GM23338 (cell line): ENCODE results near the gene TSHZ2. TPM values are rescaled to one million over a fixed set of nuclear protein-coding genes. Genes with fewer than 3 reads are reported as not detected.

ENCODE experiments used
- ATAC-seq: fragments of 200-7000 bp; cut with Tn5 transposase; 3 replicates; pipeline ENCODE4 v1.9.1; 2020
- DNase-seq: peaks from one replicate; pipeline ENCODE4 v3.0.0-alpha.2; 2015; ENCODE audit warnings: low spot score
- H2AFZ ChIP-seq: fragments of 200-600 bp; sonication (generic); 2 replicates; pipeline ENCODE4 v1.8.0; 2016; ENCODE audit warnings: antibody characterized with exemption, mild to moderate bottlenecking, moderate library complexity
- H3F3A ChIP-seq: fragments of 200-600 bp; sonication (generic); replicated peaks from 2 replicates; pipeline ENCODE4 v1.8.0; 2017; ENCODE audit warnings: antibody characterized with exemption, mixed run types, low read depth
- H3K27ac ChIP-seq: fragments of 200-600 bp; sonication (generic); 2 replicates; pipeline ENCODE4 v1.6.1; 2016; ENCODE audit warnings: low read depth
- H3K27me3 ChIP-seq: fragments of 200-600 bp; sonication (generic); 2 replicates; pipeline ENCODE4 v1.8.0; 2016; ENCODE audit warnings: mild to moderate bottlenecking, mixed run types, moderate library complexity; ENCODE audit not compliant: insufficient read depth
- H3K36me3 ChIP-seq: fragments of 200-600 bp; sonication (generic); 2 replicates; pipeline ENCODE4 v1.8.0; 2016; ENCODE audit warnings: mild to moderate bottlenecking; ENCODE audit not compliant: insufficient read depth
- H3K4me1 ChIP-seq: fragments of 200-600 bp; sonication (generic); 2 replicates; pipeline ENCODE4 v1.8.0; 2016; ENCODE audit warnings: mild to moderate bottlenecking, moderate library complexity; ENCODE audit not compliant: insufficient read depth
- H3K4me2 ChIP-seq: fragments of 200-600 bp; sonication (generic); 2 replicates; pipeline ENCODE4 v1.7.1; 2017; ENCODE audit warnings: mixed run types
- H3K4me3 ChIP-seq: fragments of 200-600 bp; sonication (generic); 2 replicates; pipeline ENCODE4 v1.6.1; 2016; ENCODE audit warnings: mixed run types
- H3K79me2 ChIP-seq: fragments of 200-600 bp; sonication (generic); replicated peaks from 2 replicates; pipeline ENCODE4 v1.8.0; 2017; ENCODE audit warnings: mild to moderate bottlenecking; ENCODE audit not compliant: insufficient read depth
- H3K9me2 ChIP-seq: fragments of 200-600 bp; sonication (generic); 2 replicates; pipeline ENCODE4 v1.8.0; 2017; ENCODE audit not compliant: insufficient read depth
- H4K20me1 ChIP-seq: fragments of 200-600 bp; sonication (generic); replicated peaks from 2 replicates; pipeline ENCODE4 v1.8.0; 2017; ENCODE audit warnings: mild to moderate bottlenecking; ENCODE audit not compliant: insufficient read depth
- H3K27ac Mint-ChIP-seq: 2 replicates; pipeline ENCODE4 v1.8.0; 2020; ENCODE audit warnings: inconsistent platforms, mild to moderate bottlenecking, moderate library complexity, mixed read lengths
- H3K27me3 Mint-ChIP-seq: 3 replicates; pipeline ENCODE4 v1.8.0; 2022; ENCODE audit warnings: low read depth, mild to moderate bottlenecking, moderate library complexity, mixed read lengths, inconsistent platforms; ENCODE audit not compliant: insufficient read depth, poor library complexity
- H3K36me3 Mint-ChIP-seq: 3 replicates; pipeline ENCODE4 v1.8.0; 2021; ENCODE audit warnings: low read depth, mild to moderate bottlenecking, inconsistent platforms, moderate library complexity, mixed read lengths
- H3K4me1 Mint-ChIP-seq: 3 replicates; pipeline ENCODE4 v1.8.0; 2020; ENCODE audit warnings: mild to moderate bottlenecking, inconsistent platforms, mixed read lengths
- H3K4me3 Mint-ChIP-seq: 3 replicates; pipeline ENCODE4 v1.8.0; 2021; ENCODE audit warnings: moderate library complexity, mild to moderate bottlenecking, inconsistent platforms, mixed read lengths
- H3K9me3 Mint-ChIP-seq: 3 replicates; pipeline ENCODE4 v1.8.0; 2020; ENCODE audit warnings: moderate library complexity, mild to moderate bottlenecking, inconsistent platforms, mixed read lengths
- JUNB ChIP-seq: IDR thresholded peaks from one replicate; pipeline ENCODE4 v1.6.1; 2016; ENCODE audit warnings: antibody characterized with exemption; ENCODE audit not compliant: unreplicated experiment
- POLR2AphosphoS5 ChIP-seq: IDR thresholded peaks from 2 replicates; pipeline ENCODE4 v1.6.1; 2016; ENCODE audit warnings: antibody characterized with exemption, low read depth
- STAT1 ChIP-seq: IDR thresholded peaks from one replicate; pipeline ENCODE4 v1.6.1; 2016; ENCODE audit warnings: antibody characterized with exemption; ENCODE audit not compliant: unreplicated experiment
- ZNF114 ChIP-seq: fragments of 250-450 bp; sonication (Bioruptor Pico); IDR thresholded peaks from 2 replicates; pipeline ENCODE4 v1.5.0; 2020; ENCODE audit warnings: mild to moderate bottlenecking, moderate library complexity
- polyA plus RNA-seq: library from polyadenylated mRNA; unstranded; fragments of >200 nt; fragmentation: Nextera tagmentation; extraction: Ambion mirVana; gene quantifications from 2 replicates; pipeline ENCODE4 v1.2.1, GENCODE V29; 2016
- total RNA-seq: library from RNA; depleted of rRNA; stranded (reverse); fragments of >200 nt; shearing (Covaris generic); gene quantifications from 2 replicates; pipeline ENCODE4 v1.2.3, GENCODE V29; 2014
- TF ChIP-seq, protein P1 (sequence below): IDR thresholded peaks from one replicate; pipeline ENCODE4 v1.6.1; 2018; ENCODE audit warnings: antibody characterized with exemption; ENCODE audit not compliant: unreplicated experiment
- TF ChIP-seq, protein P2 (sequence below), 2 experiments: fragments of 200-600 bp in 1 of 2; sonication (generic) in 1 of 2; conservative IDR thresholded peaks; 2 replicates each; pipeline versions ENCODE4 v1.5.1 to v1.6.1; 2016 to 2017; ENCODE audit warnings: antibody characterized with exemption in 2 of 2, low read depth in 2 of 2, mild to moderate bottlenecking in 2 of 2, moderate library complexity in 1 of 2
- TF ChIP-seq, protein P3 (sequence below): fragments of 250-450 bp; sonication (Bioruptor Pico); IDR thresholded peaks from 2 replicates; pipeline ENCODE4 v1.5.0; 2020; ENCODE audit warnings: mild to moderate bottlenecking, moderate library complexity
- TF ChIP-seq, protein P4 (sequence below): IDR thresholded peaks from 2 replicates; pipeline ENCODE4 v1.6.1; 2016; ENCODE audit warnings: antibody characterized with exemption

TSHZ2 gene
- total and polyA plus RNA-seq, 2 experiments from 2014 or later = 0.49 to 1.3 TPM

DNA sequence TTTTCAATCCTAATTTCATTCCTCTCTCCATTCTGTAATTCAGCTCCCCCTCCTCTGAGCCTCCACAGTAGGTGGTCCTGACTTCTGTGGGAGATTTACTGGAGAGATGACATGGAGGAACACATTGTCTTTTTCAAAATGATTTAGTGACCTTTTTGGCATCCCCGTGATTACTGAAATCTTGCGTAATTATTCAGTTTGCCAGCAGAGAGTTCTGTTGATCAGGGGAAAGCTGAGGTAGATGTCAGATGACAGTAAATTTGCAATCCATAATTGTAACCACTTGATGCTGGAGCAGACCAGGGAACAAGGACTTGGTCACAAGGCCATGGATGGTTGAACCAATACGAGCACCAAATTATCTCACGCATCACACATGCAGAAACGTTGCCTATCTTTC, 302.2 kb downstream of the TSHZ2 start:
- Histone ChIP-seq H3K4me1 (no peaks in the 10 kb centered on the region), H3K4me3 (no peak overlapping the region), H3K27ac (no peak overlapping the region), H3K4me2 (no peak overlapping the region), H4K20me1 (no peaks in the 10 kb centered on the region), H3F3A (no peaks in the 10 kb centered on the region), H3K36me3 (no peaks in the 10 kb centered on the region), H3K27me3 (no peaks in the 10 kb centered on the region), H3K79me2 (no peaks in the 10 kb centered on the region), H2AFZ (no peak overlapping the region), H3K9me2 (peaks cover 5% of the 10 kb centered on the region; the same call in 1 of the 2 replicates)
- Mint-ChIP-seq H3K27ac (no peak overlapping the region), H3K27me3 (no peaks in the 10 kb centered on the region), H3K36me3 (no peaks in the 10 kb centered on the region), H3K4me1 (no peaks in the 10 kb centered on the region), H3K4me3 (no peak overlapping the region), H3K9me3 (no peaks in the 10 kb centered on the region; the same call in 2 of the 3 replicates)
- TF ChIP-seq JUNB (no peak), ZNF114 (CRISPR knock-in tag) (no peak), POLR2AphosphoS5 (no peak)
- no peak for DNase-seq
- ATAC-seq = no peak

DNA sequence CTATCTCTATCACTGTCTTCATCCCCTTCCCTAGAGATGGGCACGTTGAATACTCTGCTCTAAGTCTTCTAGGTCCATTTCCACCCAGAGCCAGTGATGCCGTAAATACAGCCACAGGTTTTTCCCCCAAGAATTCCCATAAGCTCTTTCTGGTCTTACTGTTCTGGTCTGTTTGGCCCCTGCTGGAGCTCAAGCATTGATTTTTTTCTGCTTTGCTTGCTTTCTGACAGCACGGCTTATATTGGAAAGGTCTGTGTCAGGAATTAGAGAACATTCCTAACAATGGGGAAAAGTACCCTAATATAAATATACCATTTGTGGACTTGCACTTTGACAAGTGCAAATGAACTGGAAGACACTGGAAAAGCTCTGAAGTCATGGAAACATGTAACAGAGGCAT, 302.6 kb downstream of the TSHZ2 start:
- Histone ChIP-seq H3K27ac (no peak overlapping the region), H3K27me3 (no peaks in the 10 kb centered on the region), H2AFZ (no peak overlapping the region), H3K79me2 (no peaks in the 10 kb centered on the region), H3K4me3 (no peak overlapping the region), H3K4me1 (no peaks in the 10 kb centered on the region), H3K4me2 (no peak overlapping the region), H4K20me1 (no peaks in the 10 kb centered on the region), H3F3A (no peaks in the 10 kb centered on the region), H3K9me2 (peaks cover 5% of the 10 kb centered on the region; the same call in 1 of the 2 replicates), H3K36me3 (no peaks in the 10 kb centered on the region)
- Mint-ChIP-seq H3K36me3 (no peaks in the 10 kb centered on the region), H3K4me3 (no peak overlapping the region), H3K27me3 (peaks cover 1% of the 10 kb centered on the region), H3K27ac (no peak overlapping the region), H3K9me3 (no peaks in the 10 kb centered on the region; the same call in 2 of the 3 replicates), H3K4me1 (no peaks in the 10 kb centered on the region)
- TF ChIP-seq STAT1 (no peak), POLR2AphosphoS5 (no peak), JUNB (no peak)
- TF ChIP-seq, protein P1, sequence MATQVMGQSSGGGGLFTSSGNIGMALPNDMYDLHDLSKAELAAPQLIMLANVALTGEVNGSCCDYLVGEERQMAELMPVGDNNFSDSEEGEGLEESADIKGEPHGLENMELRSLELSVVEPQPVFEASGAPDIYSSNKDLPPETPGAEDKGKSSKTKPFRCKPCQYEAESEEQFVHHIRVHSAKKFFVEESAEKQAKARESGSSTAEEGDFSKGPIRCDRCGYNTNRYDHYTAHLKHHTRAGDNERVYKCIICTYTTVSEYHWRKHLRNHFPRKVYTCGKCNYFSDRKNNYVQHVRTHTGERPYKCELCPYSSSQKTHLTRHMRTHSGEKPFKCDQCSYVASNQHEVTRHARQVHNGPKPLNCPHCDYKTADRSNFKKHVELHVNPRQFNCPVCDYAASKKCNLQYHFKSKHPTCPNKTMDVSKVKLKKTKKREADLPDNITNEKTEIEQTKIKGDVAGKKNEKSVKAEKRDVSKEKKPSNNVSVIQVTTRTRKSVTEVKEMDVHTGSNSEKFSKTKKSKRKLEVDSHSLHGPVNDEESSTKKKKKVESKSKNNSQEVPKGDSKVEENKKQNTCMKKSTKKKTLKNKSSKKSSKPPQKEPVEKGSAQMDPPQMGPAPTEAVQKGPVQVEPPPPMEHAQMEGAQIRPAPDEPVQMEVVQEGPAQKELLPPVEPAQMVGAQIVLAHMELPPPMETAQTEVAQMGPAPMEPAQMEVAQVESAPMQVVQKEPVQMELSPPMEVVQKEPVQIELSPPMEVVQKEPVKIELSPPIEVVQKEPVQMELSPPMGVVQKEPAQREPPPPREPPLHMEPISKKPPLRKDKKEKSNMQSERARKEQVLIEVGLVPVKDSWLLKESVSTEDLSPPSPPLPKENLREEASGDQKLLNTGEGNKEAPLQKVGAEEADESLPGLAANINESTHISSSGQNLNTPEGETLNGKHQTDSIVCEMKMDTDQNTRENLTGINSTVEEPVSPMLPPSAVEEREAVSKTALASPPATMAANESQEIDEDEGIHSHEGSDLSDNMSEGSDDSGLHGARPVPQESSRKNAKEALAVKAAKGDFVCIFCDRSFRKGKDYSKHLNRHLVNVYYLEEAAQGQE = no peak
- TF ChIP-seq, protein P2, sequence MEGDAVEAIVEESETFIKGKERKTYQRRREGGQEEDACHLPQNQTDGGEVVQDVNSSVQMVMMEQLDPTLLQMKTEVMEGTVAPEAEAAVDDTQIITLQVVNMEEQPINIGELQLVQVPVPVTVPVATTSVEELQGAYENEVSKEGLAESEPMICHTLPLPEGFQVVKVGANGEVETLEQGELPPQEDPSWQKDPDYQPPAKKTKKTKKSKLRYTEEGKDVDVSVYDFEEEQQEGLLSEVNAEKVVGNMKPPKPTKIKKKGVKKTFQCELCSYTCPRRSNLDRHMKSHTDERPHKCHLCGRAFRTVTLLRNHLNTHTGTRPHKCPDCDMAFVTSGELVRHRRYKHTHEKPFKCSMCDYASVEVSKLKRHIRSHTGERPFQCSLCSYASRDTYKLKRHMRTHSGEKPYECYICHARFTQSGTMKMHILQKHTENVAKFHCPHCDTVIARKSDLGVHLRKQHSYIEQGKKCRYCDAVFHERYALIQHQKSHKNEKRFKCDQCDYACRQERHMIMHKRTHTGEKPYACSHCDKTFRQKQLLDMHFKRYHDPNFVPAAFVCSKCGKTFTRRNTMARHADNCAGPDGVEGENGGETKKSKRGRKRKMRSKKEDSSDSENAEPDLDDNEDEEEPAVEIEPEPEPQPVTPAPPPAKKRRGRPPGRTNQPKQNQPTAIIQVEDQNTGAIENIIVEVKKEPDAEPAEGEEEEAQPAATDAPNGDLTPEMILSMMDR (conservative IDR thresholded peaks at IDR 0.05; ENCODE audit: low read depth in 2 of 2) = no peak
- TF ChIP-seq, protein P3, sequence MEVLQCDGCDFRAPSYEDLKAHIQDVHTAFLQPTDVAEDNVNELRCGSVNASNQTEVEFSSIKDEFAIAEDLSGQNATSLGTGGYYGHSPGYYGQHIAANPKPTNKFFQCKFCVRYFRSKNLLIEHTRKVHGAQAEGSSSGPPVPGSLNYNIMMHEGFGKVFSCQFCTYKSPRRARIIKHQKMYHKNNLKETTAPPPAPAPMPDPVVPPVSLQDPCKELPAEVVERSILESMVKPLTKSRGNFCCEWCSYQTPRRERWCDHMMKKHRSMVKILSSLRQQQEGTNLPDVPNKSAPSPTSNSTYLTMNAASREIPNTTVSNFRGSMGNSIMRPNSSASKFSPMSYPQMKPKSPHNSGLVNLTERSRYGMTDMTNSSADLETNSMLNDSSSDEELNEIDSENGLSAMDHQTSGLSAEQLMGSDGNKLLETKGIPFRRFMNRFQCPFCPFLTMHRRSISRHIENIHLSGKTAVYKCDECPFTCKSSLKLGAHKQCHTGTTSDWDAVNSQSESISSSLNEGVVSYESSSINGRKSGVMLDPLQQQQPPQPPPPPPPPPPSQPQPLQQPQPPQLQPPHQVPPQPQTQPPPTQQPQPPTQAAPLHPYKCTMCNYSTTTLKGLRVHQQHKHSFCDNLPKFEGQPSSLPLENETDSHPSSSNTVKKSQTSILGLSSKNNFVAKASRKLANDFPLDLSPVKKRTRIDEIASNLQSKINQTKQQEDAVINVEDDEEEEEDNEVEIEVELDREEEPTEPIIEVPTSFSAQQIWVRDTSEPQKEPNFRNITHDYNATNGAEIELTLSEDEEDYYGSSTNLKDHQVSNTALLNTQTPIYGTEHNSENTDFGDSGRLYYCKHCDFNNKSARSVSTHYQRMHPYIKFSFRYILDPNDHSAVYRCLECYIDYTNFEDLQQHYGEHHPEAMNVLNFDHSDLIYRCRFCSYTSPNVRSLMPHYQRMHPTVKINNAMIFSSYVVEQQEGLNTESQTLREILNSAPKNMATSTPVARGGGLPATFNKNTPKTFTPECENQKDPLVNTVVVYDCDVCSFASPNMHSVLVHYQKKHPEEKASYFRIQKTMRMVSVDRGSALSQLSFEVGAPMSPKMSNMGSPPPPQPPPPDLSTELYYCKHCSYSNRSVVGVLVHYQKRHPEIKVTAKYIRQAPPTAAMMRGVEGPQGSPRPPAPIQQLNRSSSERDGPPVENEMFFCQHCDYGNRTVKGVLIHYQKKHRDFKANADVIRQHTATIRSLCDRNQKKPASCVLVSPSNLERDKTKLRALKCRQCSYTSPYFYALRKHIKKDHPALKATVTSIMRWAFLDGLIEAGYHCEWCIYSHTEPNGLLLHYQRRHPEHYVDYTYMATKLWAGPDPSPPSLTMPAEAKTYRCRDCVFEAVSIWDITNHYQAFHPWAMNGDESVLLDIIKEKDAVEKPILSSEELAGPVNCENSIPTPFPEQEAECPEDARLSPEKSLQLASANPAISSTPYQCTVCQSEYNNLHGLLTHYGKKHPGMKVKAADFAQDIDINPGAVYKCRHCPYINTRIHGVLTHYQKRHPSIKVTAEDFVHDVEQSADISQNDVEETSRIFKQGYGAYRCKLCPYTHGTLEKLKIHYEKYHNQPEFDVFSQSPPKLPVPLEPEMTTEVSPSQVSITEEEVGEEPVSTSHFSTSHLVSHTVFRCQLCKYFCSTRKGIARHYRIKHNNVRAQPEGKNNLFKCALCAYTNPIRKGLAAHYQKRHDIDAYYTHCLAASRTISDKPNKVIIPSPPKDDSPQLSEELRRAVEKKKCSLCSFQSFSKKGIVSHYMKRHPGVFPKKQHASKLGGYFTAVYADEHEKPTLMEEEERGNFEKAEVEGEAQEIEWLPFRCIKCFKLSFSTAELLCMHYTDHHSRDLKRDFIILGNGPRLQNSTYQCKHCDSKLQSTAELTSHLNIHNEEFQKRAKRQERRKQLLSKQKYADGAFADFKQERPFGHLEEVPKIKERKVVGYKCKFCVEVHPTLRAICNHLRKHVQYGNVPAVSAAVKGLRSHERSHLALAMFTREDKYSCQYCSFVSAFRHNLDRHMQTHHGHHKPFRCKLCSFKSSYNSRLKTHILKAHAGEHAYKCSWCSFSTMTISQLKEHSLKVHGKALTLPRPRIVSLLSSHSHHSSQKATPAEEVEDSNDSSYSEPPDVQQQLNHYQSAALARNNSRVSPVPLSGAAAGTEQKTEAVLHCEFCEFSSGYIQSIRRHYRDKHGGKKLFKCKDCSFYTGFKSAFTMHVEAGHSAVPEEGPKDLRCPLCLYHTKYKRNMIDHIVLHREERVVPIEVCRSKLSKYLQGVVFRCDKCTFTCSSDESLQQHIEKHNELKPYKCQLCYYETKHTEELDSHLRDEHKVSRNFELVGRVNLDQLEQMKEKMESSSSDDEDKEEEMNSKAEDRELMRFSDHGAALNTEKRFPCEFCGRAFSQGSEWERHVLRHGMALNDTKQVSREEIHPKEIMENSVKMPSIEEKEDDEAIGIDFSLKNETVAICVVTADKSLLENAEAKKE (CRISPR knock-in tag) = no peak
- TF ChIP-seq, protein P4, sequence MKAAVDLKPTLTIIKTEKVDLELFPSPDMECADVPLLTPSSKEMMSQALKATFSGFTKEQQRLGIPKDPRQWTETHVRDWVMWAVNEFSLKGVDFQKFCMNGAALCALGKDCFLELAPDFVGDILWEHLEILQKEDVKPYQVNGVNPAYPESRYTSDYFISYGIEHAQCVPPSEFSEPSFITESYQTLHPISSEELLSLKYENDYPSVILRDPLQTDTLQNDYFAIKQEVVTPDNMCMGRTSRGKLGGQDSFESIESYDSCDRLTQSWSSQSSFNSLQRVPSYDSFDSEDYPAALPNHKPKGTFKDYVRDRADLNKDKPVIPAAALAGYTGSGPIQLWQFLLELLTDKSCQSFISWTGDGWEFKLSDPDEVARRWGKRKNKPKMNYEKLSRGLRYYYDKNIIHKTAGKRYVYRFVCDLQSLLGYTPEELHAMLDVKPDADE = no peak
- ATAC-seq (no peak), DNase-seq (no peak)
